A549 (cell line): ENCODE data around the gene CECR2.

Source experiments
- BHLHE40 ChIP-seq: IDR thresholded peaks from 2 replicates; pipeline ENCODE4 v1.6.1; 2012; ENCODE audit warnings: low read depth, low read length, inconsistent platforms
- CEBPB ChIP-seq, 2 experiments: fragments of >200 bp in 1 of 2; sonication (Bioruptor Twin) in 1 of 2; formaldehyde crosslinking in 1 of 2; IDR thresholded peaks; 2 replicates each; pipeline ENCODE4 v1.6.1; 2012 to 2016
- CHD4 ChIP-seq: fragments of 200-600 bp; sonication (generic); IDR thresholded peaks from 2 replicates; pipeline ENCODE4 v1.6.1; 2016; ENCODE audit warnings: antibody characterized with exemption, mild to moderate bottlenecking, borderline replicate concordance
- MAZ ChIP-seq: fragments of 150-350 bp; IDR thresholded peaks from 2 replicates; pipeline ENCODE4 v1.6.1; 2014; ENCODE audit warnings: antibody characterized with exemption, low read depth, low read length, borderline replicate concordance
- POLR2A ChIP-seq: IDR thresholded peaks from 2 replicates; pipeline ENCODE4 v1.6.1; 2012; ENCODE audit warnings: mild to moderate bottlenecking, low read length
- RNF2 ChIP-seq: fragments of 200-600 bp; sonication (generic); IDR thresholded peaks from 2 replicates; pipeline ENCODE4 v1.6.1; 2016; ENCODE audit warnings: low read depth, mild to moderate bottlenecking, antibody characterized with exemption, moderate library complexity, borderline replicate concordance
- ZFP36 ChIP-seq: fragments of 450-650 bp; IDR thresholded peaks from 2 replicates; pipeline ENCODE4 v1.6.1; 2014; ENCODE audit warnings: borderline replicate concordance; ENCODE audit not compliant: partially characterized antibody
- TF ChIP-seq, protein P1 (sequence below): fragments of >200 bp; sonication (Bioruptor Twin); formaldehyde crosslinking; IDR thresholded peaks from 3 replicates; pipeline ENCODE4 v1.5.1; 2016
- TF ChIP-seq, protein P2 (sequence below): fragments of 150-350 bp; IDR thresholded peaks from 2 replicates; pipeline ENCODE4 v1.6.1; 2014; ENCODE audit warnings: low read depth, mild to moderate bottlenecking, low read length

DNA sequence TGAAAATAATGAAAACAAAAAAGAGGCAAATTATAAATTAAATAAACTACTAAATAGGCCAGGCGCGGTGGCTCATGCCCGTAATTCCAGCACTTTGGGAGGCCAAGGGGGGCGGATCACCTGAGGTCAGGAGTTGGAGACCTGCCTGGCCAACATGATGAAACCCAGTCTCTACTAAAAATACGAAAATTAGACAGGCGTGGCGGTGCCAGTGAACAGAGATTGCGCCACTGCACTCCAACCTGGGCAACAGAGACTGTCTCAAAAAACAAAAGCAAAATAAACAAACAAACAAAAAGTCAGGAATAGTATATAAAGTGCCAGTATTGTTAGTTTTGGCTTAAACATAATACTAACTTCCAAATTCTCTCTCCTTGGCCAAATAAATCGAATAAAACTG is 37.6 kb upstream of the CECR2 start:
- no peak for TF ChIP-seq BHLHE40
- no peak for TF ChIP-seq CEBPB (IDR thresholded peaks at IDR 0.05)
- TF ChIP-seq, protein P1, sequence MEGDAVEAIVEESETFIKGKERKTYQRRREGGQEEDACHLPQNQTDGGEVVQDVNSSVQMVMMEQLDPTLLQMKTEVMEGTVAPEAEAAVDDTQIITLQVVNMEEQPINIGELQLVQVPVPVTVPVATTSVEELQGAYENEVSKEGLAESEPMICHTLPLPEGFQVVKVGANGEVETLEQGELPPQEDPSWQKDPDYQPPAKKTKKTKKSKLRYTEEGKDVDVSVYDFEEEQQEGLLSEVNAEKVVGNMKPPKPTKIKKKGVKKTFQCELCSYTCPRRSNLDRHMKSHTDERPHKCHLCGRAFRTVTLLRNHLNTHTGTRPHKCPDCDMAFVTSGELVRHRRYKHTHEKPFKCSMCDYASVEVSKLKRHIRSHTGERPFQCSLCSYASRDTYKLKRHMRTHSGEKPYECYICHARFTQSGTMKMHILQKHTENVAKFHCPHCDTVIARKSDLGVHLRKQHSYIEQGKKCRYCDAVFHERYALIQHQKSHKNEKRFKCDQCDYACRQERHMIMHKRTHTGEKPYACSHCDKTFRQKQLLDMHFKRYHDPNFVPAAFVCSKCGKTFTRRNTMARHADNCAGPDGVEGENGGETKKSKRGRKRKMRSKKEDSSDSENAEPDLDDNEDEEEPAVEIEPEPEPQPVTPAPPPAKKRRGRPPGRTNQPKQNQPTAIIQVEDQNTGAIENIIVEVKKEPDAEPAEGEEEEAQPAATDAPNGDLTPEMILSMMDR, result no peak
- no peak for TF ChIP-seq ZFP36
- TF ChIP-seq, protein P2, sequence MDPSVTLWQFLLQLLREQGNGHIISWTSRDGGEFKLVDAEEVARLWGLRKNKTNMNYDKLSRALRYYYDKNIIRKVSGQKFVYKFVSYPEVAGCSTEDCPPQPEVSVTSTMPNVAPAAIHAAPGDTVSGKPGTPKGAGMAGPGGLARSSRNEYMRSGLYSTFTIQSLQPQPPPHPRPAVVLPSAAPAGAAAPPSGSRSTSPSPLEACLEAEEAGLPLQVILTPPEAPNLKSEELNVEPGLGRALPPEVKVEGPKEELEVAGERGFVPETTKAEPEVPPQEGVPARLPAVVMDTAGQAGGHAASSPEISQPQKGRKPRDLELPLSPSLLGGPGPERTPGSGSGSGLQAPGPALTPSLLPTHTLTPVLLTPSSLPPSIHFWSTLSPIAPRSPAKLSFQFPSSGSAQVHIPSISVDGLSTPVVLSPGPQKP, result no peak
- no peak for TF ChIP-seq RNF2
- no peak for TF ChIP-seq MAZ
- TF ChIP-seq POLR2A, result no peak
- no peak for TF ChIP-seq CHD4
